ENCODE data around the gene SMDT1.
A peak's percentile ranks its signal among the peaks of the same experiment; 100 is the strongest.

The SMDT1 gene, protein sequence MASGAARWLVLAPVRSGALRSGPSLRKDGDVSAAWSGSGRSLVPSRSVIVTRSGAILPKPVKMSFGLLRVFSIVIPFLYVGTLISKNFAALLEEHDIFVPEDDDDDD

DNA sequence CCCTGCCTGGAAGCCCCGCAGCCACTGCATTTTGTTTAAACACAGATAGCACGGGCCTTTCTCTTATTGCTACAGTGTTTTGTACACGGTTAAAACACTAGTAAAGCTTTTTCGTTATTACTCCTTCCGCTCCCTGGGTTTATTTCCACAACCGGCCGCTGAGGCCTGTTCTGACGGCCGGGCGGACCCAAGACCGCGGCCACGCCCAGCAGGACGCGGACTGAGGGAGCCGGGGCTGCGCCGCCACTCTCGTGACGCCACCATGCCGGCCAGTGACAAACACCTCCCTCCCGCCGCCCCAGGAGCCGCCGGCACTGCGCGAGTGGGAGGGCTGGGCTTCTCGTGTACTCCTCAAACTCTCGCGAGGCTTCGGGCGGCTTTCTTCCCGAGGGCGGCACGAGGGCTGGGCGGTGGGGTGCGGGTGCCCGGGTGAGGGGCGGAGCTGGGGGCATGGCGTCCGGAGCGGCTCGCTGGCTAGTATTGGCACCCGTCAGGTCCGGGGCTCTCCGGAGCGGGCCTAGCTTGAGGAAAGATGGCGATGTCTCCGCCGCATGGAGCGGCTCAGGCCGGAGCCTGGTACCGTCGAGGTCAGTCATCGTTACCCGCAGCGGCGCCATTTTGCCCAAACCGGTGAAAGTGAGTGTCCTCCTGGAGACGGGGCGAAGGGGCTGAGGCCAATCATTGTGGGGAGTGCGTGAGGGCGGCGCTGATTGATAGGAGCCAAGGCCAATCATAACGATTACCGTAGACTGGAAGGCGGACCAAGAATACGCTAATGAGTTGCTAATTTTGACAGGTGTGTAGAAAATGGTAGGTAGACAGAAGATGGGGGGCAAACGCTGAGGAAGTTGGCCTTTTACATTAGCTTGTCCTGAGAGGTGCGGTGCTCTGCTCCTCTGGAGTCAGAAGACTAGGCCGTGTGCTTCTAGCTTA is at the start of gene SMDT1:
TSS of gene SMDT1 (plus strand) at position 382 of the 933 bp plus-strand sequence. CDS start at position 451, 69 bp downstream.
- DNase-seq: peak; percentile 98 to 100 (median 100)

DNA sequence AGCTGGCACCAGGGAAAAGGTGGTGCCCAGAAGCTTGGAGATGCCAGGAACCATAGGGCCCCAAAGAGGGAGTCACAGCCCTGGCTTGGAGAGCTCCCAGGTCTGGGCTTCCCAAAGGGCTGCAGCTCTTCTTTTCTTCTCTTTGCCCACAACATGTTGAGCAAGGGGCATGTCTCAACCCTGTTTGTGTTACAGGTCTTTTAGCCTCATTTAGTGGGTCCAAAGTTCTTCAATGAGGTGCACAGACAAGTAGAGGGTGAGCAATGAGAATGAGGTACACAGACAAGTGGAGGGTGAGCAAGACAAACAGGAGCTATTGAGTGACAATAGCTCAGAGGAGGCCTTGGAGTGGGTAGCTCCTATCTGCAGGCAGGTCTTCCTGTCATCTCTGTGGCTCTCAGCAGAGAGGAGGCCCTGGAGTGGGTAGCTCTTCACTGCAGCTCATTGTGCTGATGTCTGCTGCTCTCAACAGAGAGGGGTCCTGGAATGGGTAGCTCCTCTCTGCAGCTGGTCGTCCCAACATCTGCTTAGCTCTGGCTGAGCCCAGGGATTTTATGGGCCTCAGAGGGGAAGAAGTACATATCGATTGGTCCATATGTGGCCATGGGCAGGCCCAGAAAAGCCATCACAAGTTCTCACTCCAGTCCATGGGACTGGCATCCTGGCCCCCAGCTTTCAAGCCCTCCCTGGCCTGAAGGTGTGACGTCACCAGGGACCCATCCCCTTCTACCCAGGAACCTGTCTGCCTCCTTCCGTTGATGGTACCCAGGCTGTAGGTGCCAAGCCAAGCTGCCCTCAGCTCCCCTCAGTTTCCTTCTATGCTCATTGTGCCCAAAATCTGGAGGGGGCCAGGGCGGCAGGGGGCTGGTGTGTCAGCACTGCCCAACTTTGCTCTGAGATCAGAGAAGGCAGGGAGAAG is 46.0 kb upstream of the SMDT1 start:
- no peak for DNase-seq

DNA sequence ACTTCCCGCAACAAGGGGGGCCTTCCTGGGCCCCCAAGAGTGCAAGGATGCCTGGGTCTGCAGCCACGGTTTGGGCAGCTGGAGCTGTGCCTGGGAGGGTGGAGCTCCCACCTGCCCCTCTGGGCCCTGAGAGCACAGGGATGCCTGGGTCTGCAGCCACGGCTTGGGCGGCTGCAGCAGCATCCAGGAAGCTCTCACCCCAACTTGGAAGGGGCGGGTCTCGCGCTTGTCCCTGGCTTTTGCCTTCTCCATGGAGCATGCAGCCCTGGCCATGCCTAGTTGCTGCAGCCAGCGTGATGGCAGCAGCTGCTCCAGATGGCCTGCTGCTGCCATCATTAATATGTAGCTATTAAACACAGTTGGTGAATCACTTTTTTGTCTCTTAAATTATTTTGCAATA is 44.2 kb upstream of the SMDT1 start:
- no peak for DNase-seq

DNA sequence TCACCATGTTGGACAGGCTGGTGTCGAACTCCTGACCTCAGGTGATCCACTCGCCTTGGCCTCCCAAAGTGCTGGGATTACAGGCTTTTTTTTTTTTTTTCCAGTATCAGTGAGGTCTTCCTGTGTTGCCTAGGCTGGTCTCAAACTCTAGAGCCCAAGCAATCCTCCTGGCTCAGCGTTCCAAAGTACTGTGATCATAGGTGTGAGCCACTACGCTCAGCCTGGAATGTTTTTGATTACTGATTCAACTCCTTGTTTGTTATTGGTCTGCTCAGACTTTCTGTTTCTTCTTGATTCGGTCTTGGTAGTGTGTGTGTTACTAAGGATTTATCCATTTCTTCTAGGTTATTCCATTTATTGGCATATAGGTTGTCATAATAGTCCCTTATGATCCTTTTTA is 40.2 kb upstream of the SMDT1 start:
- DNase-seq: no peak

DNA sequence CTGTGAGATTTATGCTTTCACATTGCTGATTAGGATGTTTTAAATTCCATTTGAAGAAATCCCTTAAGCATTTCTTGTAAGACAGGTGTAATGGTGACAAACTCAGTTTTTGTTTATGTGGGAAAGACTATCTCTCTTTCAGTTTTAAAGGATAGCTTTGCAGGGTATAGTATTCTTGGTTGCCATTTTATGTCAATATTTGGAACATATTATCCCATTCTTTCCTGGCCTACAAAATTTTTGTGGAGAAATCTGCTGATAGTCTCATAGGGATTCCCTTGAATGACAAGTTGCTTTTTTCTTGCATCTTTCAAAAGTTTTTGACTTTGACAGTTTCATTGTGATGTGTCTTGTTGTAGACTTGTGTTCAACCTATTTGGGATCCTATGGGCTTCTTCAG is 37.7 kb upstream of the SMDT1 start:
- DNase-seq: no peak

DNA sequence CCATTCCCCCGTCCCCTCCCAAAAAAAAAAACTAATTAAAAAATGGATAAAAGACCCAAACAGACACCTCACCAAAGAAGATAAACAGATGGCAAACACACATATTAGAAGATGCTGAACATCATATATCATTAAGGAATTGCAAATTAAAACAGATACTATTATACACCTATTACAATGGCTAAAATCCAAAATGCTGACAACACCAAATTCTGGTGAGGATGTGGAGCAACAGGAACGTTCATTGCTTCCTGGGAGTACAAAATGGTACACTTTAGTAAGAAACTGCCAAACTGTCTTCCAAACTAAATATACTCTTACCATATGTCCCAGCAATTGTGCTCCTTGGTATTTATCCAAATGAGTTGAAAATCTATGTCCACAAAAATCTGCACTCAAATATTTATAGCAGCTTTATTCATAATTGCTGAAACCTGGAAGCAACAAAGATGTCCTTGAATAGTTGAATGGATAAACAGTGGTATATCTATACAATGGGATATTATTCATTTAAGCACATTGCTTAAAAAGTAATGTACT is 28.8 kb upstream of the SMDT1 start:
- no peak for DNase-seq

DNA sequence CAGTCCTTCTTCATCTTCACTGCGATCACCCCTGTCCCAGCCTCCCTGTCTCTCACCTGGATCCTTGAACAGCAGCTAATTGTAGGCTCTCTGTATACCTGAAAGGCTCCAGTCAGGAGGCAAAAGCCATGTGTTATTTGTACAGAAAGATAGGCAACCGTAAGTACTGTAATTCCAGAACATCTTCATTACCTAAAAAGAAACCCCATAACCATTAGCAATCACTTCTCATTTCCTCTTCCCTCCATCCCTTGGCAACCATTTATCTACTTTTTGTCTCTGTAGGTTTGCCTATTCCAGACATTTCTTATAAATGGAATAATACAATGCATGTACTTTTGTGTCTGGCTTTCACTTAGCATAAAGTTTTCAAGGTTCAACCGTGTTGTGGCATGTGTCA is 26.7 kb upstream of the SMDT1 start:
- DNase-seq: no peak

DNA sequence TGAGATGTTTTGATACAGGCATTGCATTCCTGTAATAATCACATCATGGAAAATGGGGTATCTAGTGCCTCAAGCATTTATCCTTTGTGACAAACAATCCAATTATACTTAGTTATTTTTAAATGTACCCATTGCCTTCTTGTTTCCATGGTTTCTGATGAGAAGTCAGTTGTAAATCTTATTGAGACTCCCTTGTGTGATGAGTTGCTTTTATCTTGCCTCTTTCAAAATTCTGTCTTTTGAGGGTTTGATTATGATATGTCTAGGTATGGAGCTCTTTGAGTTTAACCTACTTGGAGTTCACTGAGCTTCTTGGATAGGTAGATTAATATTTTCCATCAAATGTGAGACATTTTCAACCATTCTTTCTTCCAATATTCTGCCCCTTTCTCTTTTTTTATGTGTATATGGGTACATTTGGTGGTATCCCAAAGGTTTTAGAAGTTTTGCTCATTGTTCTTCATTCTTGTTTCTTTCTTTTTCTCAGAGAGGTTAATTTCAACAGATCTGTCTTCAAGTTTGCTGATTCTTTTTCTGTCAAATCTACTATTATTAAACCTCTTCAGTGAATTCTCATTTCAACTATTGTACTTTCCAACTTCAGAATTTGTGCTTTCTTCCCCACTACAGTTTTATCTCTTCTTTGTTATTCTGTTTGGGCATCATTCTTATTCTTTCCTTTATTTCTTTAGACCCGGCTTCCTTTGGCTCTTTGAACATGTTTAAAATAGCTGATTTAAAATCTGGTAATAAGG is 22.6 kb upstream of the SMDT1 start:
- no peak for DNase-seq

DNA sequence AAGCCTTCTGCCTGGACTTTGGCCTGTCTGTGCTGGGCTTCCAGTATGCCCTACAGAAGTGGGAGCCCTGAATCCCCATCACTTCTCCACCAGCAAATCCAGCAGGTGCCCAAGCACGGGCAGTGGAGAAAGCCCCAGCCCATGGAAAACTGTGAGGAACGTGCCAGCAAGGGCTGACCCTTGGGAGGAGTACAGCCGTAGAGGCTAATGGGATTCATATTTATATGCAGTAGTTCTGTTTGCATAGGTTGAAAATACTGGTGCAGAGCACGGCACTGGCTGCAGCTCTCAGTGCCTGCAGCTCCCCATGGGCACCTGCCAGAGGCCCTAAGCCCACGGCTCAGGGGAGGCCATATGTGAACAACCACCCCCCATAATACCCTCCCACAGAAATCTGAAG is 19.0 kb upstream of the SMDT1 start:
- no peak for DNase-seq

DNA sequence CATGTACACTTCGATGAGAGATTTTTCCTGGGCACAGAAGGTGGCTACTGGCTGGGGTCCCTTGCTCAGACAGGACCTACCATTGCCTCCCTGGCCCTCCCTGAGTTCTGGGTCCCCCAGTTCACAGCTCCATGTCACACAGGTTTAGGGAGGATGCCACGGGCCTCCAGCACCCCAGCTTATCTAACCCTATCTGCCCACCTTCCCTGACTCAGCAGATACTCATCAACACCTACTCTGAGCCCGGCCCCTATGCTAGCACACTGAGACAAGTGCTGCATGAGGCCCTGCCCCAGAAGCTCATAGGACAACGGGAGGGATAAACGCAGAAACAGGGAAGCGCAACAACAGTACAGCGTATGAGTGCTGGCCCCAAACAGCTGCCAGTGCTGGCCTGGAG is 18.5 kb upstream of the SMDT1 start:
- DNase-seq: no peak

DNA sequence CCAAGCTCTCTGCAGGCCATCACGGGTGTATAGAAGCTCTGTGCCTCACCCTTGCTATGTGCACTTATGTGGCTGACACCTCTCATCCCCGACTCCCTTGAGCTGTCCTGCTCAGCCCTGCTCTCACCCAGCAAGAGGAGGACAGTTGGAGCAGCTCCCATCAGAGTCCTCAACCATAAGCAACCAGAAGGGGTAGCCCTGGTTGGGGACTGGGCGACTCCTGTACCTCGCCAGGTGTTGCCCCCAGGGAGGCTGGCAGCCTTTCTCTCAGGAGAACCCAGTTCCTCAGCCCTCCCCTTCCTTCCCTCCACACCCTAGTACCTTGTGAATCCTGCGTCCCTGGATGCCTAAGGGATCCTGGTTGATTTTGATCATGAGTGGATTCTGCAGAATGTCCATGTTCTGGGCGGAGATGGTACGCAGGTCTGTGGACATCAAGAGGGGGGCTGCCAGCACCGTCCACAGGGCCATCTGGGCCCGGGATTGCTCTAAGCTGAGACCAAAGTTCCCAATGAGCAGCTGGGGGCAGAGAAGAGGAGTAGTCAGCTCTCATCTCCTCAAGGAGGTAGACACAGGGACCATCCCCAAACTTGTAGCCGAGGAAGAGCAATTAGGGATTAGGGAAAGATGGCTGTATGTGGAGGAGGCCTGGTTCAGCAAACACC is 16.9 kb upstream of the SMDT1 start:
- DNase-seq: no peak

DNA sequence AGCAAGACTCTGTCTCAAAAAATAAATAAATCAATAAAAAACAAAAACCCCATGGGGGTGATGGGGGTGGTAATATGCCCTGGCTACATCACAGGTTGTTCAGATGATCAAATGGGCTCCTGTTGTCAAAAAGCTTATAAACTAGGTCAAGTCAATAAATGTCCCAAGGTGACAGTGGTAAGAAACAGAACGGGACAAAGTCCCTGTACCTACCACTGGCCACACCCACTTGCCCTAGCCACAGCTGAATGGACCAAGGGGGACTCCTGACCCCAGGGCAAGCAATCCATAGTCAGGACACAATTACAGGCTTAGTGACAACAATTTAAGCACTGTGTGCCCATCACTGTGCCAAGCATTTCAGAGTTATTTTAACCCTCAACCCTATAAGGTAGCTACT is 14.9 kb upstream of the SMDT1 start:
- no peak for DNase-seq

DNA sequence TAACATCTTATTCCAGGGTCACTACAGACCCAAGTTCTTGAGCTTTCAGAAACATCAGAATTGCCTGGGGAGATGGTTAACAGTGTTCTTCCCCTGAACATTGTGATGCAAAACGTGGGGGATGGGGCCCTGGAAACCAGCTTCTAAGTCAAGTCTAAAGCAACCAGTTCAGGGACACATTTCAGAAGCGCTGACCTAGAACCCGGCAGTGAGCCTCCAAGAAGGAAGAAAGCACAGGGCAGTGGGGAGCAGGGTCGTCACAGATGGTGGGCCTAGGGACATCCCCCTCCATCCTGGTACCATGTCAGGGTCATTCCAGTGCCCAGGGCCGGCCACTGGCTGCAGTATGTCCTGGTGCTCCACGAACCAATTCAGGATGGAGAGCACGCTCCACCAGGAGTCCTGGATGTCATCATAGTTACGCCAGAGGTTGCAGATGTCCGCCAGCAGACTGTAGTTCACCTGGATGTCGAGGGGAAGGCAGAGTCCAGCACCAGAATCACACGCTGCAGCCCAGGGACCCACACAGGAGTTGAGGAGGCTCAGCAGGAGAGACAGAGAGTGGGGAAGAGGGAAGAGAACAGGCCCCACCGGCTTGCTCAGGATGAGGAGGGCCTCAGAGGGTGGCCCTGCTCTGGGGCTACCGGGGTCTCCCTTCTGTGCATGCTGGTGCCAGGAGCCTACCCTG is 13.9 kb upstream of the SMDT1 start:
- no peak for DNase-seq

DNA sequence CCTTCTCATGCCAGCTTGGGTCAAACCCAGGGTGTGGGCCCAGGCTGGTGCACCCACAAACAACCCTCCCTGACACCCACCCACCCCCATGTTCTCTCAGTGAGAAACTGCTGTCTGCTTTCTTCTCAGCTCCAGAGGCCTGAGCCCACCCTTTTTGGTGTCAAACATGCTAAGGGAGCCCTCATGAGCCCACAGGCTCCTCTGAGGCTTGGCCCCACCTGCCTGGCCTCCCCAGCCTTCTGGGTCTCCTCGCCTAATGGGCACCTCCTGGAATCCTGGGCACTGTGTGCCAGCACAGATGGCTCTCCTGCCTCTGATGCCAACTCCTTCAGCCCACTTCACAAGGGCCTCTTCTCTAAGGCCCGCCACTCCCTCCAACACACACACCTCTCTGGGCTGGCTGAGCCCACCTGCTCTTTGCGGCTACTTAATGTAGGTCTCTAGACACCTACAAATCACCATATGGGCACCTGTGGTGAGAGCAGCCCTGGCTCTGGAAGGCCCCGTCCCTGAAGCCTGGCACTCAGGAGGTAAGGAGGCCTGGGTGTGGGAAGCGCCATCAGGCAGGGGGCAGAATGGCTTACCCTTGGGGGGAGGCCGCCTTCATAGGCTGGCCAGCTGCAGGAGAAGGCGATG is 13.3 kb upstream of the SMDT1 start:
- DNase-seq: peak in 1 of 14 donors; percentile 24

DNA sequence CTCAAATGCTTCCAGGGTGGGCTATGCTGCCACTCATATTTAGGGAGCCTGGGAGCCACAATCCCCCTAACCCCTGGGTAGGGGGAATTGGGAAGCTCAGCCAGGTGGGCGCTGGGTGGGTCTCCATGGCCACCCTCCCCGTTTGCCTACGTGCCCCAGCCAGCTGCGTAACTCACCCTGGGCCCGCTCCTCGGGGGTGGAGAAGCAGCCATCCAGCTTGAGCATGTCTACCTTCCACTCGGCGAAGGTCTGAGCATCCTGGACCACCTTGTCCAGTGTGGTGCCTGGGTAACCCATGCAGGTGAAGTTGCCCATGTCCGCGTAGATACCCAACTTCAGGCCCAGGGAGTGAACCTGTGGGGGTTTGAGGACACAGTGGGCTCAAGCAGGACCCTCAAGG is 12.6 kb upstream of the SMDT1 start:
- no peak for DNase-seq

DNA sequence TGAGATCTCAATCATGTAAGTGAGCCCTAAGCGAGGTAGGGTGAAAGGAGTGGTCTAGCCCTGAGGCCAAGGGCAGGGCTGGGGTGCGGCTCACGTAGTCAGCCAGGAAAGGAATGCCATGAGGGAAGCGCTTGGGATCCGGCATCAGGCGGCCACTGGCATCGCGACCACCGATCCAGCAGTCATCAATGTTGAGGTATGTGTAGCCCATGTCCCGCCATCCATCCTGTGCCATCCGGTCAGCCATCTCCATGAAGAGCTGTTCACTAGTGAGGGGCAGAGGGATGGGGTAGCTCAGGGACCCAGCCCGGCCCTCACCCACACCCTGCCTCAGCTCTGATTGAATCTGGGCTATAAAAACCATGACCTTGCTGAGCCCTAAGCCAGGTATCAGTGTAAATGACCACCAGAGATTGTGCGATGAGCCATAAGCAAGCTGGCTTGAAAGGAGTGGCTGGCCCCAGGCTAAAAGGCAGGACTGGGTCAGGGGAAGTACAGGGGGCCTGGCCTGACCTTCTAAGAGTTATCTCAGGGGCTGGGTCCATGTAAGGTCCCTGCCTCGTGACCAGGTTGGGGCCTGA is 11.7 kb upstream of the SMDT1 start:
- no peak for DNase-seq

DNA sequence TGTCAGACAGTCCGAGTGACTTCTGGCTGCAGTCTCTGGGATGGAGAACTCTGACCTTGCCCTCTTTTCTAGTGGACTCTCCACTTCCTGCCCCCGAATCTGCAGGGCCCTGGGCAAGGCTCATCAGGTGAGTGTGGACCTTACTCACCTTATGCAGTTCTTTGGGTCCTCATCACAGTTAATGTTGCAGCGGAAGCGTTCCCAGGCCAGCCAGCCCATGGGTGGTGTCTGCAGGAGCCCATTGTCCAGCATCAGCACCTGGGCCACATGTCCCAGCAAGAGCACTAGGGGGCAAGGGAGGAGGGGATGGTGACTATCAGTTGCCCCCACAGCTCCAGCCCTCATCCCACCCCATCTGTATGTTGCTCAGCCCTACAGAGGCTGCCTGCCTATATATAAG is 11.2 kb upstream of the SMDT1 start:
- no peak for DNase-seq

DNA sequence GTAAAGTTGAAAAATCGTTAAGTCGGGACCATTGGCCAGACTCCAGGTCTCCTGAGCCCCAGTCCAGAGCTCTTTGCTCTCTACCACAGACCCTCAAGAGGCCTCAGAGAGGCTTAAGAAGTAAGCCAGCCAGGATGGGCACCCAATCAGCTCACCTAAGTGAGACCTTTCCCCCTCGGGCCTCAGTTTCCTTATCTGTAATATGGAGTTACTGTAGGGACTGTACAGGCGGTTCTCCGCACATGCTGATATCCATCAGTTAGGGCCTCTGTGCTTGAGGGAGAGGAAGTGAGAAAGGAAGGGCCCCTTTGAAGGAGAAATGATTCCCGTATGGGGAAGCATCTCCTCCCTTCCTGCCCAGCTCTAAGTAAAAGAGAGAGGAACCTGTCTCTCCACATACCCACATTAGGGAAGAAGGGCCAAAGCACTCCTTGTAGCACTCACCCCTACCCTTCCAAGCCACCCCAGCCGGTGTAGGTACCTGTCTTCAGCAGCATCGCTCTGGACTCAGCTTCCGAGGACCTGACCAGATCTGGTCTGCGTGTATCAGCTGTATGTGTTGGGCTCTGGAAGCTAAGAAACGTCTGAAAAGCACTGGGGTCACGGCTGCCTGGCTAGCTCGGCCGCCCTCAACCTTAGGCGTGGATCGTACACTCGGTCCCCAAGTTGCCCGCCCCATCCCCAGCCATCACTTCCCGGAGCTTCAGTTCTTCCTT is 9.5 kb upstream of the SMDT1 start:
- peak in 3 of 14 donors; percentile 35 to 71 (median 51) for DNase-seq
